Ishikawa (cell line): ENCODE results near the gene ARL8B.

Experiments used
- CEBPB ChIP-seq: IDR thresholded peaks from 2 replicates; pipeline ENCODE4 v1.6.1; 2012
- CREB1 ChIP-seq: IDR thresholded peaks from 2 replicates; pipeline ENCODE4 v1.6.1; 2012; ENCODE audit warnings: low read depth
- EGR1 ChIP-seq: IDR thresholded peaks from 2 replicates; pipeline ENCODE4 v1.6.1; 2012
- EP300 ChIP-seq: IDR thresholded peaks from 2 replicates; pipeline ENCODE4 v1.6.1; 2012; ENCODE audit warnings: borderline replicate concordance
- FOXM1 ChIP-seq: IDR thresholded peaks from 2 replicates; pipeline ENCODE4 v1.6.1; 2012; ENCODE audit warnings: low read depth, borderline replicate concordance
- NFIC ChIP-seq: IDR thresholded peaks from 2 replicates; pipeline ENCODE4 v1.6.1; 2012
- RAD21 ChIP-seq: IDR thresholded peaks from 2 replicates; pipeline ENCODE4 v1.6.1; 2012; ENCODE audit warnings: low read depth
- TAF1 ChIP-seq: IDR thresholded peaks from 2 replicates; pipeline ENCODE4 v1.6.1; 2012; ENCODE audit warnings: low read depth, mild to moderate bottlenecking
- TCF12 ChIP-seq: IDR thresholded peaks from 2 replicates; pipeline ENCODE4 v1.6.1; 2012; ENCODE audit warnings: low read depth
- TEAD4 ChIP-seq: IDR thresholded peaks from 2 replicates; pipeline ENCODE4 v1.6.1; 2012
- YY1 ChIP-seq: IDR thresholded peaks from 2 replicates; pipeline ENCODE4 v1.6.1; 2012; ENCODE audit warnings: low read depth
- ZBTB7A ChIP-seq: IDR thresholded peaks from 2 replicates; pipeline ENCODE4 v1.6.1; 2012; ENCODE audit warnings: low read depth
- TF ChIP-seq, protein P1 (sequence below): IDR thresholded peaks from 2 replicates; pipeline ENCODE4 v1.6.1; 2012; ENCODE audit warnings: low read depth, mild to moderate bottlenecking
- TF ChIP-seq, protein P2 (sequence below): IDR thresholded peaks from 2 replicates; pipeline ENCODE4 v1.6.1; 2012
- TF ChIP-seq, protein P3 (sequence below): IDR thresholded peaks from 2 replicates; pipeline ENCODE4 v1.6.1; 2012

The ARL8B gene

DNA sequence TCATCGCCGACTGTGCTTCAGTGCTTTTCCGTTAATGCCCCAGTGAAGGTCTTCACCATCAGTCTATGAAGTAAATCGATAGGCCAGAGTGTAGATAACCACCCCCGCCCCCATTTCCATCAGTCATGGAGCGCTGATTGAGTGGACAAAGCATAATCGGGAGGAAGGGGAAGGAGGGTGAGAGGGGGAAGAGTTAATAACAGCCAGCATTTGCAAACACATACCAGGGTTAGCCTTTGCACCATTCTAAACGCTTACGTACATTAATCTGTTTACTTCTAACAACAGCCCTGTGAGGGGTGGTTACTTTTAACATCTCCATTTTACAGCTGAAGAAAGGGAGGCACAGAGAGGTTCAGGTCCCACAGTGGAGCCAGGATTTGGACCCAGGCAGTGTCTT, 92.3 kb downstream of the ARL8B start:
- TF ChIP-seq, protein P1, sequence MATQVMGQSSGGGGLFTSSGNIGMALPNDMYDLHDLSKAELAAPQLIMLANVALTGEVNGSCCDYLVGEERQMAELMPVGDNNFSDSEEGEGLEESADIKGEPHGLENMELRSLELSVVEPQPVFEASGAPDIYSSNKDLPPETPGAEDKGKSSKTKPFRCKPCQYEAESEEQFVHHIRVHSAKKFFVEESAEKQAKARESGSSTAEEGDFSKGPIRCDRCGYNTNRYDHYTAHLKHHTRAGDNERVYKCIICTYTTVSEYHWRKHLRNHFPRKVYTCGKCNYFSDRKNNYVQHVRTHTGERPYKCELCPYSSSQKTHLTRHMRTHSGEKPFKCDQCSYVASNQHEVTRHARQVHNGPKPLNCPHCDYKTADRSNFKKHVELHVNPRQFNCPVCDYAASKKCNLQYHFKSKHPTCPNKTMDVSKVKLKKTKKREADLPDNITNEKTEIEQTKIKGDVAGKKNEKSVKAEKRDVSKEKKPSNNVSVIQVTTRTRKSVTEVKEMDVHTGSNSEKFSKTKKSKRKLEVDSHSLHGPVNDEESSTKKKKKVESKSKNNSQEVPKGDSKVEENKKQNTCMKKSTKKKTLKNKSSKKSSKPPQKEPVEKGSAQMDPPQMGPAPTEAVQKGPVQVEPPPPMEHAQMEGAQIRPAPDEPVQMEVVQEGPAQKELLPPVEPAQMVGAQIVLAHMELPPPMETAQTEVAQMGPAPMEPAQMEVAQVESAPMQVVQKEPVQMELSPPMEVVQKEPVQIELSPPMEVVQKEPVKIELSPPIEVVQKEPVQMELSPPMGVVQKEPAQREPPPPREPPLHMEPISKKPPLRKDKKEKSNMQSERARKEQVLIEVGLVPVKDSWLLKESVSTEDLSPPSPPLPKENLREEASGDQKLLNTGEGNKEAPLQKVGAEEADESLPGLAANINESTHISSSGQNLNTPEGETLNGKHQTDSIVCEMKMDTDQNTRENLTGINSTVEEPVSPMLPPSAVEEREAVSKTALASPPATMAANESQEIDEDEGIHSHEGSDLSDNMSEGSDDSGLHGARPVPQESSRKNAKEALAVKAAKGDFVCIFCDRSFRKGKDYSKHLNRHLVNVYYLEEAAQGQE, result no peak
- TF ChIP-seq FOXM1 (no peak), TCF12 (no peak), EP300 (no peak), ZBTB7A (no peak), CEBPB (no peak), EGR1 (no peak), CREB1 (no peak), TAF1 (no peak), TEAD4 (no peak), RAD21 (no peak), YY1 (no peak)
- TF ChIP-seq, protein P2, sequence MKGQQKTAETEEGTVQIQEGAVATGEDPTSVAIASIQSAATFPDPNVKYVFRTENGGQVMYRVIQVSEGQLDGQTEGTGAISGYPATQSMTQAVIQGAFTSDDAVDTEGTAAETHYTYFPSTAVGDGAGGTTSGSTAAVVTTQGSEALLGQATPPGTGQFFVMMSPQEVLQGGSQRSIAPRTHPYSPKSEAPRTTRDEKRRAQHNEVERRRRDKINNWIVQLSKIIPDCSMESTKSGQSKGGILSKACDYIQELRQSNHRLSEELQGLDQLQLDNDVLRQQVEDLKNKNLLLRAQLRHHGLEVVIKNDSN, result no peak
- TF ChIP-seq, protein P3, sequence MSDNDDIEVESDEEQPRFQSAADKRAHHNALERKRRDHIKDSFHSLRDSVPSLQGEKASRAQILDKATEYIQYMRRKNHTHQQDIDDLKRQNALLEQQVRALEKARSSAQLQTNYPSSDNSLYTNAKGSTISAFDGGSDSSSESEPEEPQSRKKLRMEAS, result no peak

DNA sequence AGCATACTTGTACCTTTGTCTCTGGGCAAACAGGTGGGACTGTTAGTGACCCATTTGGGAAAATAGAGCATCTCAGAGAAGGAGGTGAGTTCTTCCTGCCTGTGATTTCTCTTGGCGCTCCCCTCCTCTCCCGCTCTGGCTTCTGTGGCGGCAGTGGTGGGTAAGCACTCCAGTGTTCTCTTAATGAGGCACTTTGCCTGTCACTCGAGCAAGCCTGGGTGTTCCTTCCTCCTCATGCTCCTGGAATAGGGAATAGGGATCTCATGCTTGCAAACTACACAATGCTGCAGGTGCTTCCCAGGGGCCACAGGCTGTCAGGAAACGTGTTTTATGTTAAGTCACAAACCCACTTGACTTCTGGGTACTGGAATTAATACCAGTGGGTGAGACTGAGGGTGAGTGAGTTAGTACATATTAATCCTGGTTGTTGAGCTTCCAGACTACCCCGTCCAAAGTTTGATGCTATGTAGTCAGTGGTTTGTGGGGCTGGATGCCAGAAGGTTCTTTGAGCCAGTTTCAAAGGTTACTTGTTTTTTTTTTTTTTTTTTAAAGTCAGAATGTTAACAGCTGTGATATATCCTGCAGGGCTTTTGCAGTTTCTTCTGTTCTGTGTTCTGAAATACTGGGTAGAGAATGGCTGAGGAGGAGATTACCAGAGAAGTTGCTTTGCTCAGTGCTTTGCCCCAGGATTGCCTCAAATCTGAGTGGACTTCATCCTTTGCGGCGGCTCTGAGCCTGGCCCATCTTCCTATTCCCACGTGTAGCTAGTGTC, 95.9 kb downstream of the ARL8B start:
- no peak for TF ChIP-seq EP300
- TF ChIP-seq, protein P1, result no peak
- no peak for TF ChIP-seq CREB1
- no peak for TF ChIP-seq TEAD4
- TF ChIP-seq, protein P3, result no peak
- no peak for TF ChIP-seq RAD21
- no peak for TF ChIP-seq NFIC
- TF ChIP-seq TCF12, result no peak
- TF ChIP-seq, protein P2, result no peak
- TF ChIP-seq CEBPB, result no peak
- TF ChIP-seq ZBTB7A, result no peak
- no peak for TF ChIP-seq FOXM1
- TF ChIP-seq TAF1, result no peak
- no peak for TF ChIP-seq YY1
- no peak for TF ChIP-seq EGR1

DNA sequence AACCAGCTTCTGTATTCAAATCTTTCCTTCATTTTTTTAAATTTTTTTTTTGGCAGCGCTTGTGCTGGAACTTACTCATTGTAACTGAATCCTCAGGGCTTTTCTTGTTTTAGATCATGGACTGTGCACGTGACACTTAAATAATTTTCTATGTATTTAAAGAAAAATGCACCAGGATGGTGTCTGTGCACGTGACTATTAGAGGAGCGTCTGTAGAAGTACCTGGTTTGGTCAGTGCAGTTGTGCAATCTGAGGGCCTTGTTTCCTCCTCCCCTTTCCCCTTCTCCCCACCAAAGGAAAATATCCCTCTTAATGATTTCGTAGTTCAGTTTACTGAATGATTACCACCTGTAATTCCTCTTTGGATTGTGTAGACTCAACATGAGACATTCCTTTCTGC, 96.7 kb downstream of the ARL8B start:
- TF ChIP-seq EP300, result no peak
- TF ChIP-seq TEAD4, result no peak
- TF ChIP-seq EGR1, result no peak
- TF ChIP-seq, protein P1, result no peak
- no peak for TF ChIP-seq TAF1
- TF ChIP-seq RAD21, result no peak
- TF ChIP-seq ZBTB7A, result no peak
- no peak for TF ChIP-seq TCF12
- no peak for TF ChIP-seq NFIC
- TF ChIP-seq CREB1, result no peak
- no peak for TF ChIP-seq FOXM1
- no peak for TF ChIP-seq CEBPB
- TF ChIP-seq, protein P3, result no peak
- no peak for TF ChIP-seq YY1
- TF ChIP-seq, protein P2, result no peak
